Measurements from ENCODE around the gene PERCC1.

DNA sequence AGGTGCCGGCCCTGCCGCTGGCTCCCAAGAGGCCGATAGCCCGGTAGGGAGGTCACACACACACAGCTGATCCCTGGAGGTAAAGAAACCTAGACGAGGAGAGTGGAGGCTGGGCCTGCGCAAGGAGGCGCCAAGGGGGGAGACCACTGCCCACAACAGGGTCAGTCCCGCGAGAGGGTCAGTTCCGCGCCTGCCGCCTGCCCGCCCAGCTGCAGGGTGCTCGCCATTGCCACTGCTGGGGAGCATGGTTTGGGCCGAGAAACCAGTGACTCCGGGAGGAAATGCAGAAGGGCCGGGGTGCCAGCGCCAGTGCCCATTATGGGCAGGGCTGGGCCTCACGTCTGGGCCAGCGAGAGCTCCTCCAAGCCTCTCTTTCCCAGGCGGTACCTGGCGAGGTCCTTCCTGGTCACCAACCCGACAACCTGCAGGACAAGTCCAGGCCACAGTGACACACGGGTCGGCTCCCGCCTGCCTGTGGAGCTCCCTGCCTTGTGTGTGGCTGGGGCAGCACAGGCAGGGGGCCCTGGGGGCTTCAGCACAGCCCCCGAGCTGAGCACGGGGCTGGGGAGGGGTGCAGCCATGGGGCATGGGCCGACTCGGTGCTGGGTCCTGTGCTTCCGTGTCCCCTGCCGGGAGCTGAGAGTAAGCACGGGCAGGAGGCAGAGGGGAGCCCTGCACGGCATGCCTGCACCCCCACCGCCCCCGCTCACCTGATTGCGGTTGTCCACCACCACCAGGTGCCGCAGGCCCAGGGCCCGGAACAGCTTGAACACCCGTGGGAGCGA is 15.6 kb downstream of the PERCC1 start:
- TF ChIP-seq EZH2phosphoT487 (IDR thresholded peaks at IDR 0.05; ENCODE audit: borderline replicate concordance, low read length) (no peak), CTCF (IDR thresholded peaks at IDR 0.05; ENCODE audit: low read depth, low read length, poor library complexity, severe bottlenecking) (no peak)
